Left ventricle myocardium inferior (tissue), 1 donor: Measurements from ENCODE around the gene LGSN. TPM values are rescaled to one million over a fixed set of nuclear protein-coding genes. Genes with fewer than 3 reads are reported as not detected.
"Not testable (repeated sequence)": the region's sequence is repeated elsewhere in the genome, so short reads cannot be mapped to it uniquely, and the experiment has no call there.

Experiments
- DNase-seq: peaks from one replicate; pipeline ENCODE4 v3.0.0-alpha.2; 2020
- H3K27ac ChIP-seq: fragments of 200-600 bp; replicated peaks from 2 replicates; pipeline ENCODE4 v1.8.0; 2021
- H3K27me3 ChIP-seq: fragments of 200-600 bp; 2 replicates; pipeline ENCODE4 v1.8.0; 2021; ENCODE audit warnings: low read depth
- H3K36me3 ChIP-seq: fragments of 200-600 bp; 2 replicates; pipeline ENCODE4 v1.8.0; 2021
- H3K4me1 ChIP-seq: fragments of 200-600 bp; 2 replicates; pipeline ENCODE4 v1.8.0; 2021
- H3K4me3 ChIP-seq: fragments of 200-600 bp; 2 replicates; pipeline ENCODE4 v1.8.0; 2021; ENCODE audit warnings: mild to moderate bottlenecking, moderate library complexity
- H3K9me3 ChIP-seq: fragments of 200-600 bp; replicated peaks from 2 replicates; pipeline ENCODE4 v1.8.0; 2021
- CTCF ChIP-seq: fragments of 200-600 bp; IDR thresholded peaks from 2 replicates; pipeline ENCODE4 v1.8.0; 2021; ENCODE audit warnings: antibody characterized with exemption, mild to moderate bottlenecking, borderline replicate concordance
- intact Hi-C: fragments of 100-400 bp; cut with micrococcal nuclease; formaldehyde crosslinking; loops from one replicate; pipeline ENCODE4 v1.11.0; 2022
- total RNA-seq: library from RNA; stranded (reverse); fragmentation: NEBNext Ultra II Directional; extraction: Animal tissue kit (Norgen Biotek cat#: 25700); gene quantifications from one replicate; pipeline ENCODE4 v1.2.1, GENCODE V29; 2021
- donor health status: DM: no; HTN: yes; CAD: no; lungs with severe emphysema.

LGSN gene
- total RNA-seq, 1 donor from 2014 or later = not detected

- Histone ChIP-seq H3K9me3 (no peaks in the 10 kb centered on the region), H3K4me1 (no peaks in the 10 kb centered on the region), H3K36me3 (no peaks in the 10 kb centered on the region), H3K27me3 (no peaks in the 10 kb centered on the region), H3K4me3 (no peak overlapping the region), H3K27ac (no peak overlapping the region)
- TF ChIP-seq CTCF = no peak
- intact Hi-C loops = no loop called here
- no peak for DNase-seq
These were observed 60.6 kb downstream of the LGSN start for GRCh38 chr6:63259153-63259552.

- Histone ChIP-seq H3K4me3 (no peak overlapping the region), H3K9me3 (no peaks in the 10 kb centered on the region), H3K4me1 (no peaks in the 10 kb centered on the region), H3K27ac (no peak overlapping the region), H3K36me3 (no peaks in the 10 kb centered on the region), H3K27me3 (no peaks in the 10 kb centered on the region)
- DNase-seq = no peak
- intact Hi-C loops = no loop called here
- TF ChIP-seq CTCF = no peak
These were observed 69.8 kb downstream of the LGSN start for GRCh38 chr6:63249875-63250482.

GRCh38 chr6:63246581-63246980 is 73.2 kb downstream of the LGSN start:
- H3K9me3 ChIP-seq = no peaks in the 10 kb centered on the region
- DNase-seq = no peak
- no peaks in the 10 kb centered on the region for H3K4me1 ChIP-seq
- intact Hi-C loops = no loop called here
- H3K36me3 ChIP-seq = no peaks in the 10 kb centered on the region
- H3K27ac ChIP-seq = no peak overlapping the region
- no peak overlapping the region for H3K4me3 ChIP-seq
- no peak for TF ChIP-seq CTCF
- no peaks in the 10 kb centered on the region for H3K27me3 ChIP-seq

- no peaks in the 10 kb centered on the region for H3K36me3 ChIP-seq
- intact Hi-C loops = no loop called here
- no peak for TF ChIP-seq CTCF
- H3K9me3 ChIP-seq = no peaks in the 10 kb centered on the region
- no peak overlapping the region for H3K27ac ChIP-seq
- no peak overlapping the region for H3K4me3 ChIP-seq
- H3K4me1 ChIP-seq = no peaks in the 10 kb centered on the region
- no peaks in the 10 kb centered on the region for H3K27me3 ChIP-seq
- no peak for DNase-seq
These were observed 73.9 kb downstream of the LGSN start for GRCh38 chr6:63245909-63246308.

GRCh38 chr6:63245420-63245819 is 74.4 kb downstream of the LGSN start:
- Histone ChIP-seq H3K36me3 (no peaks in the 10 kb centered on the region), H3K27ac (no peak overlapping the region), H3K9me3 (no peaks in the 10 kb centered on the region), H3K4me1 (no peaks in the 10 kb centered on the region), H3K4me3 (no peak overlapping the region), H3K27me3 (no peaks in the 10 kb centered on the region)
- intact Hi-C loops = no loop called here
- TF ChIP-seq CTCF = no peak
- no peak for DNase-seq

GRCh38 chr6:63236398-63236817 is 83.4 kb downstream of the LGSN start:
- Histone ChIP-seq H3K27ac (no peak overlapping the region), H3K36me3 (no peaks in the 10 kb centered on the region), H3K9me3 (no peaks in the 10 kb centered on the region), H3K4me3 (no peak overlapping the region), H3K27me3 (no peaks in the 10 kb centered on the region), H3K4me1 (no peaks in the 10 kb centered on the region)
- DNase-seq = no peak
- intact Hi-C loops = no loop called here
- TF ChIP-seq CTCF = no peak

- H3K4me3 ChIP-seq, H3K9me3 ChIP-seq, H3K36me3 ChIP-seq, DNase-seq, intact Hi-C loops, H3K27me3 ChIP-seq, H3K4me1 ChIP-seq, H3K27ac ChIP-seq: not testable (repeated sequence)
These were observed 89.3 kb downstream of the LGSN start for GRCh38 chr6:63230511-63230910.

- H3K4me3 ChIP-seq, H3K27ac ChIP-seq, DNase-seq, H3K27me3 ChIP-seq, H3K4me1 ChIP-seq, H3K9me3 ChIP-seq, H3K36me3 ChIP-seq, intact Hi-C loops: not testable (repeated sequence)
These were observed 89.8 kb downstream of the LGSN start for GRCh38 chr6:63230027-63230426.
